GM12864 (cell line): ENCODE data around the gene PCNX1.
"Not testable (repeated sequence)": the region's sequence is repeated elsewhere in the genome, so short reads cannot be mapped to it uniquely, and the experiment has no call there.

Experiments
- DNase-seq: peaks from one replicate; pipeline ENCODE4 v3.0.0-alpha.2; 2011; ENCODE audit warnings: low read depth
- H3K4me3 ChIP-seq: 2 replicates; pipeline ENCODE4 v1.5.1; 2011; ENCODE audit warnings: mild to moderate bottlenecking, low read depth, low read length, control low read depth
- CTCF ChIP-seq: IDR thresholded peaks from 2 replicates; pipeline ENCODE4 v1.5.1; 2011; ENCODE audit warnings: low read depth, mild to moderate bottlenecking, moderate library complexity, low read length, control low read depth, inconsistent platforms; ENCODE audit errors: missing control alignments

Gene PCNX1

GRCh38 chr14:70873627-70874026 is 33.6 kb upstream of the PCNX1 start:
- no peak for DNase-seq
- no peak overlapping the region for H3K4me3 ChIP-seq
- TF ChIP-seq CTCF, result peak; percentile 40

GRCh38 chr14:70875811-70876460 is 31.3 kb upstream of the PCNX1 start:
- not testable (repeated sequence) for H3K4me3 ChIP-seq, DNase-seq

GRCh38 chr14:70879448-70879847 is 27.8 kb upstream of the PCNX1 start:
- H3K4me3 ChIP-seq, result no peak overlapping the region
- TF ChIP-seq CTCF, result no peak
- DNase-seq, result no peak

- not testable (repeated sequence) for H3K4me3 ChIP-seq, DNase-seq
Measured at GRCh38 chr14:70880888-70881287, 26.4 kb upstream of the PCNX1 start.

GRCh38 chr14:70881549-70882177 is 25.6 kb upstream of the PCNX1 start:
- DNase-seq, result peak; percentile 90
- no peak overlapping the region for H3K4me3 ChIP-seq
- no peak for TF ChIP-seq CTCF

GRCh38 chr14:70882776-70883492 is 24.3 kb upstream of the PCNX1 start:
- no peak for DNase-seq
- TF ChIP-seq CTCF, result no peak
- no peak overlapping the region for H3K4me3 ChIP-seq

- no peak for DNase-seq
- no peak overlapping the region for H3K4me3 ChIP-seq
- TF ChIP-seq CTCF, result no peak
Measured at GRCh38 chr14:70884595-70885342, 22.5 kb upstream of the PCNX1 start.
